GM12801 (cell line): ENCODE results near the gene CTSW.

Experiments used
- CTCF ChIP-seq: IDR thresholded peaks from one replicate; pipeline ENCODE4 v1.5.1; 2011; ENCODE audit warnings: control low read depth; ENCODE audit not compliant: insufficient read length; ENCODE audit errors: extremely low read depth

The CTSW gene

DNA sequence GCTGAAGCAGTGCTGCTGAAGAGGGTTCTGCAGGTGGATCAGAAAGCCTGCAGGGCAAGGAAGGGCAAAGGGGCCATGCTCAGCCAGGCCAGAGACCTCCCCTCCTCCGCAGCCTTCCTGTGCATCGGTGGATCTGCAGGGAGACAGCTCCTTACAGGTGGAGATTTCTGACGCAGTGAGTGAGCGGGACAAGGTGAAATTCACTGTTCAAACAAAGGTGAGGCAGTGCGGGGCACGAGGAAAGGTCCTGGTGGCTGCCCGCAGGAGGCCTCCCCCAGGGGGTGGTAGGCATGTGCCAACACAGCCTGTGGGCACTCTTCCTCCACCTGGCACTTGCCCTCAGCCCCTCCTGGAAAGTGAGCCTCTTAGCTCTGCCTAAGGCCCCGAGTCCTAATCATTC is 30.3 kb upstream of the CTSW start:
- no peak for TF ChIP-seq CTCF

DNA sequence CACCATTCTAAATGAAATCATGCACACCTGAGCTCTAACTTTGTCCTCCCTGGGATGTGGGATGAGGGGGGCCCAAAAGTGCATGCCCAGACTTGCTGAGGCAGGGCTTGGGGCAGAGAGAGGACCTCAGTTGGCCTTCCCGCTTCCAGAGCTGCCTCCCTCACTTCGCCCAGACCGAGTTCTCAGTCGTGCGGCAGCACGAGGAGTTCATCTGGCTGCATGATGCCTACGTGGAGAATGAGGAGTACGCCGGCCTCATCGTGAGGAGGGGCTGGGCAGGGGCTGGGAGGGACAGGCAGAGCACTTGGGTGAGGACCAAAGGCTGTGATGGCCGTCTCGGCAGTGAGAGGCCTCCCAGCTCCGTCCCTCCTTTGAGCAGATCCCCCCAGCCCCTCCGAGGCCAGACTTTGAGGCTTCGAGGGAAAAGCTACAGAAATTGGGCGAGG is 29.8 kb upstream of the CTSW start:
- TF ChIP-seq CTCF, result no peak

GRCh38 chr11:65850217-65851082 is 29.2 kb upstream of the CTSW start:
- TF ChIP-seq CTCF, result no peak

- TF ChIP-seq CTCF, result no peak
Observed at GRCh38 chr11:65851083-65851579, 28.5 kb upstream of the CTSW start.

GRCh38 chr11:65851811-65852507 is 27.7 kb upstream of the CTSW start:
- TF ChIP-seq CTCF, result no peak

DNA sequence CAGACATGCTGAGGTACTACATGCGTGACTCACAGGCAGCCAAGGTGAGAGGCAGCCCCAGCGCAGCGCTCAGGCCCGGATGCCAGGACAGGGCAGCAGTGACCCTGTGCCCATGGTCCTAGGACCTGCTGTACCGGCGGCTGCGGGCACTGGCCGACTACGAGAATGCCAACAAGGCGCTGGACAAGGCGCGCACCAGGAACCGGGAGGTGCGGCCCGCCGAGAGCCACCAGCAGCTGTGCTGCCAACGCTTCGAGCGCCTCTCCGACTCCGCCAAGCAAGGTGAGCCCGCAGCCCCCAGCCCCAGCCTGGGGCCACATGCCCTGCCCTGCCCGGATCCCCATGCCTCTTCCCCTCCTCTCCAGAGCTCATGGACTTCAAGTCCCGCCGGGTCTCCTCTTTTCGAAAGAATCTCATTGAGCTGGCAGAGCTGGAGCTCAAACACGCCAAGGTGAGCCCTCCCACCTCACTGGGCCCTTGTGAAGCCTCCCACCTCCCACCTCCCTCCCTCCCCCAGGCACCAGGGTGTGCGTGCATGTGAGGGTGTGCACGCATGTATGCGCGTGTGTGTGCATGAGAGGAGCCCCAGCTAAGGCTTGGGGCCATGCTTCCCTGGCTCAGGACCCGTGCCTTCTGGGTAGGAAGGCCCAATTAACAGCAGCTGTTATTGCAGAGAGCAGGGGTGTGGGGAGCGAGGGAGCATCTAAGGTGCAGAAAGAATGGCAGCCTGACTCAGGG is 27.0 kb upstream of the CTSW start:
- TF ChIP-seq CTCF, result no peak
